Activated naive CD4-positive, alpha-beta T cell treated with anti-CD3 and anti-CD28 coated beads, Interleukin-2, amount 50 U/mL, for 16 hours (primary cell): ENCODE data around the gene DEPDC5.

Source experiments
- DNase-seq: peaks from one replicate; pipeline ENCODE4 v3.0.0-alpha.2; 2020

The DEPDC5 gene

DNA sequence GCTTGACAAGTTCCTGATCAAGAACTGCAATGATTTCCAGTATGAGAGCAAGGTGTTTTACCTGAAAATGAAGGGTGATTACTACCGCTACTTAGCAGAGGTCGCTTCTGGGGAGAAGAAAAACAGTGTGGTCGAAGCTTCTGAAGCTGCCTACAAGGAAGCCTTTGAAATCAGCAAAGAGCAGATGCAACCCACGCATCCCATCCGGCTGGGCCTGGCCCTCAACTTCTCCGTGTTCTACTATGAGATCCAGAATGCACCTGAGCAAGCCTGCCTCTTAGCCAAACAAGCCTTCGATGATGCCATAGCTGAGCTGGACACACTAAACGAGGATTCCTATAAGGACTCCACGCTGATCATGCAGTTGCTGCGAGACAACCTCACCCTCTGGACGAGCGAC lies 202.5 kb downstream of the DEPDC5 start:
- no peak for DNase-seq
